ENCODE results near the gene IGDCC3.
A peak's percentile ranks its signal among the peaks of the same experiment; 100 is the strongest.
"Not testable (repeated sequence)": the region's sequence is repeated elsewhere in the genome, so short reads cannot be mapped to it uniquely, and the experiment has no call there.

IGDCC3 gene

GRCh38 chr15:65368302-65369211 lies 9.2 kb downstream of the IGDCC3 start:
- peak; percentile 44 for DNase-seq

GRCh38 chr15:65366122-65366892 lies 11.5 kb downstream of the IGDCC3 start:
- DNase-seq: no peak

GRCh38 chr15:65365229-65365628 lies 12.6 kb downstream of the IGDCC3 start:
- no peak for DNase-seq

GRCh38 chr15:65363766-65364165 lies 14.0 kb downstream of the IGDCC3 start:
- DNase-seq: no peak

GRCh38 chr15:65363306-65363705 lies 14.5 kb downstream of the IGDCC3 start:
- no peak for DNase-seq

GRCh38 chr15:65362491-65362890 lies 15.3 kb downstream of the IGDCC3 start:
- no peak for DNase-seq

GRCh38 chr15:65361708-65362459 lies 15.9 kb downstream of the IGDCC3 start:
- DNase-seq: peak; percentile 63

GRCh38 chr15:65360506-65360905 lies 17.3 kb downstream of the IGDCC3 start:
- DNase-seq: no peak

- no peak for DNase-seq
Measured at GRCh38 chr15:65355988-65356353, 21.8 kb downstream of the IGDCC3 start.

GRCh38 chr15:65355173-65355987 lies 22.4 kb downstream of the IGDCC3 start:
- DNase-seq: peak; percentile 81

GRCh38 chr15:65354835-65355172 lies 23.0 kb downstream of the IGDCC3 start:
- DNase-seq: peak; percentile 54

- DNase-seq: not testable (repeated sequence)
Measured at GRCh38 chr15:65351972-65352371, 25.8 kb downstream of the IGDCC3 start.

GRCh38 chr15:65349338-65349737 lies 28.5 kb downstream of the IGDCC3 start:
- DNase-seq: no peak

- DNase-seq: not testable (repeated sequence)
Measured at GRCh38 chr15:65347756-65348155, 30.0 kb downstream of the IGDCC3 start.

- DNase-seq: no peak
Measured at GRCh38 chr15:65346856-65347598, 30.8 kb downstream of the IGDCC3 start.

GRCh38 chr15:65344914-65345275 lies 32.9 kb downstream of the IGDCC3 start:
- no peak for DNase-seq

GRCh38 chr15:65344214-65344913 lies 33.4 kb downstream of the IGDCC3 start:
- no peak for DNase-seq

GRCh38 chr15:65343374-65343981 lies 34.3 kb downstream of the IGDCC3 start:
- no peak for DNase-seq

- DNase-seq: no peak
Measured at GRCh38 chr15:65342493-65342892, 35.3 kb downstream of the IGDCC3 start.

GRCh38 chr15:65339920-65340319 lies 37.9 kb downstream of the IGDCC3 start:
- DNase-seq: no peak

- DNase-seq: no peak
Measured at GRCh38 chr15:65339416-65339815, 38.4 kb downstream of the IGDCC3 start.
